Measurements from ENCODE around the gene PTPN9.
"Not testable (repeated sequence)": the region's sequence is repeated elsewhere in the genome, so short reads cannot be mapped to it uniquely, and the experiment has no call there.

PTPN9 gene

GRCh38 chr15:75452364-75452864 lies 126.7 kb downstream of the PTPN9 start:
- DNase-seq, result peak; percentile 69

- DNase-seq, result peak; percentile 96
Observed at GRCh38 chr15:75451674-75452363, 127.3 kb downstream of the PTPN9 start, which contains the start of gene SIN3A. Gene SIN3A, minus strand, starts transcription at chr15:75451690. Its CDS starts 21,315 bp downstream, at chr15:75430375.

GRCh38 chr15:75451202-75451673 lies 127.9 kb downstream of the PTPN9 start:
- no peak for DNase-seq

GRCh38 chr15:75450307-75451201 lies 128.6 kb downstream of the PTPN9 start:
- DNase-seq, result peak; percentile 84

GRCh38 chr15:75449585-75450306 lies 129.4 kb downstream of the PTPN9 start:
- no peak for DNase-seq

GRCh38 chr15:75448171-75448570 lies 130.9 kb downstream of the PTPN9 start:
- not testable (repeated sequence) for DNase-seq

- DNase-seq, result no peak
Observed at GRCh38 chr15:75446151-75446550, 133.0 kb downstream of the PTPN9 start.

GRCh38 chr15:75445324-75445723 lies 133.8 kb downstream of the PTPN9 start:
- DNase-seq, result not testable (repeated sequence)

GRCh38 chr15:75443972-75444453 lies 135.1 kb downstream of the PTPN9 start:
- not testable (repeated sequence) for DNase-seq

GRCh38 chr15:75437721-75438120 lies 141.4 kb downstream of the PTPN9 start:
- DNase-seq, result no peak

- no peak for DNase-seq
Observed at GRCh38 chr15:75436881-75437280, 142.2 kb downstream of the PTPN9 start.

GRCh38 chr15:75431682-75432081 lies 147.4 kb downstream of the PTPN9 start:
- no peak for DNase-seq

- no peak for DNase-seq
Observed at GRCh38 chr15:75431270-75431669, 147.8 kb downstream of the PTPN9 start.

- DNase-seq, result no peak
Observed at GRCh38 chr15:75430259-75430658, 148.9 kb downstream of the PTPN9 start.

GRCh38 chr15:75428152-75428551 lies 151.0 kb downstream of the PTPN9 start:
- DNase-seq, result no peak

- DNase-seq, result no peak
Observed at GRCh38 chr15:75425966-75426500, 153.1 kb downstream of the PTPN9 start.

- no peak for DNase-seq
Observed at GRCh38 chr15:75422554-75422953, 156.6 kb downstream of the PTPN9 start.

- no peak for DNase-seq
Observed at GRCh38 chr15:75420698-75421097, 158.4 kb downstream of the PTPN9 start.

GRCh38 chr15:75416584-75416983 lies 162.5 kb downstream of the PTPN9 start:
- DNase-seq, result no peak
